Measurements from ENCODE around the gene ARHGEF1. TPM values are rescaled to one million over a fixed set of nuclear protein-coding genes. Genes with fewer than 3 reads are reported as not detected.

Gene ARHGEF1, protein sequence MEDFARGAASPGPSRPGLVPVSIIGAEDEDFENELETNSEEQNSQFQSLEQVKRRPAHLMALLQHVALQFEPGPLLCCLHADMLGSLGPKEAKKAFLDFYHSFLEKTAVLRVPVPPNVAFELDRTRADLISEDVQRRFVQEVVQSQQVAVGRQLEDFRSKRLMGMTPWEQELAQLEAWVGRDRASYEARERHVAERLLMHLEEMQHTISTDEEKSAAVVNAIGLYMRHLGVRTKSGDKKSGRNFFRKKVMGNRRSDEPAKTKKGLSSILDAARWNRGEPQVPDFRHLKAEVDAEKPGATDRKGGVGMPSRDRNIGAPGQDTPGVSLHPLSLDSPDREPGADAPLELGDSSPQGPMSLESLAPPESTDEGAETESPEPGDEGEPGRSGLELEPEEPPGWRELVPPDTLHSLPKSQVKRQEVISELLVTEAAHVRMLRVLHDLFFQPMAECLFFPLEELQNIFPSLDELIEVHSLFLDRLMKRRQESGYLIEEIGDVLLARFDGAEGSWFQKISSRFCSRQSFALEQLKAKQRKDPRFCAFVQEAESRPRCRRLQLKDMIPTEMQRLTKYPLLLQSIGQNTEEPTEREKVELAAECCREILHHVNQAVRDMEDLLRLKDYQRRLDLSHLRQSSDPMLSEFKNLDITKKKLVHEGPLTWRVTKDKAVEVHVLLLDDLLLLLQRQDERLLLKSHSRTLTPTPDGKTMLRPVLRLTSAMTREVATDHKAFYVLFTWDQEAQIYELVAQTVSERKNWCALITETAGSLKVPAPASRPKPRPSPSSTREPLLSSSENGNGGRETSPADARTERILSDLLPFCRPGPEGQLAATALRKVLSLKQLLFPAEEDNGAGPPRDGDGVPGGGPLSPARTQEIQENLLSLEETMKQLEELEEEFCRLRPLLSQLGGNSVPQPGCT
- 20.1 TPM for total RNA-seq
- polyA plus RNA-seq: 59.2 TPM

DNA sequence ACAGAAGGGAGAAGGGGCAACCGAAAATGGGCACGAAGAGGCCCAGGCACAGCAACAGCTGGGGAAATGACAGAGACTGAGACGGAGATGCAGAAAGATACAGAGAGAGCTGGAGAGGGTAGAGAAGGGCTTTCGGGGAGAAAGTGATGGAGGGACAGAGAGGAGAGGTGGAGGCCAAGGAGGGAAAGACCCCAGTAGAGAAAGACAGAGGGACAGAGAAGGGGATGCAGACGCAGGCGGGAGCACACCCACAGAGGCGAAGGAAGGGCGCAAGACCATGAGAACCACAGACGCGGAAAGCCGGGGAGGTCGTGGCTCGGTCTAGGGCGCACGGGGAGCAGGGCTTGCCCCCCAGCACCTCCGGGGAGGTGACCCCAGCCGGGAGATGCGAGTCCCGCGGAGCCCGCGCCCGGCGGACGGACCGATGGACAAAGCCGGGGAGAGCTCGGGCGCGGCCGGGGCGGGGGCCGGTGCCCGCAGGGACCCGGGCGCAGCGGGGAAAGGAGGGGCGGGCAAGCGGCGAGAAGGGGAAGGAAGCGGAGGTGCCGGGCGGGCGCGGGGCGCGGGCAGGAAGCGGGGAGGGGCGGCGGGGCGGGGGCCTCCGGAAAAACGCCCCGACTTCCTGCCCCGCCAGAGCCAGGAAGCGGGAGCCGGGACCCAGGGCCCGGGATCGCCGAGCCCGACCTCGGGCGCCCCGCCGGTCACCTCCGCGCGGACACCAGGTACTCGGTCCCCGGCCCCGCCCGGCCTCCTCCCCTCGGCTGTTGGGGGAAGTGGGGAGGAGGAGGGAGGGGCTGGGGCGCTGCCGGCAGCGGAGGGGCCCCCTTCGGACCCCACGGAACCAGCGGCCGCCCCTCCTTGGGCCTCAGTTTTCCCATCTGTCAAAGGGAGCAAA is at the start of gene ARHGEF1:
Gene ARHGEF1, plus strand, starts transcription at position 617 of the 895 bp plus-strand sequence. CDS start 4,899 bp downstream, outside the sequence.
- peak within 1 kb of the TSS; percentile 73 for H3K27ac ChIP-seq (ENCODE audit: low read depth)
- WGBS: 2% methylated on average over 79 of the region's 80 CpGs
- no peak for DNase-seq (ENCODE audit: extremely low spot score)
- H3K4me3 ChIP-seq (ENCODE audit: low read depth, low read length): peak within 1 kb of the TSS; percentile 91
- H3K4me1 ChIP-seq (ENCODE audit: insufficient read depth): peaks cover 4% of the 10 kb centered on the region
- H3K36me3 ChIP-seq (ENCODE audit: insufficient read depth): no peaks in the 10 kb centered on the region

DNA sequence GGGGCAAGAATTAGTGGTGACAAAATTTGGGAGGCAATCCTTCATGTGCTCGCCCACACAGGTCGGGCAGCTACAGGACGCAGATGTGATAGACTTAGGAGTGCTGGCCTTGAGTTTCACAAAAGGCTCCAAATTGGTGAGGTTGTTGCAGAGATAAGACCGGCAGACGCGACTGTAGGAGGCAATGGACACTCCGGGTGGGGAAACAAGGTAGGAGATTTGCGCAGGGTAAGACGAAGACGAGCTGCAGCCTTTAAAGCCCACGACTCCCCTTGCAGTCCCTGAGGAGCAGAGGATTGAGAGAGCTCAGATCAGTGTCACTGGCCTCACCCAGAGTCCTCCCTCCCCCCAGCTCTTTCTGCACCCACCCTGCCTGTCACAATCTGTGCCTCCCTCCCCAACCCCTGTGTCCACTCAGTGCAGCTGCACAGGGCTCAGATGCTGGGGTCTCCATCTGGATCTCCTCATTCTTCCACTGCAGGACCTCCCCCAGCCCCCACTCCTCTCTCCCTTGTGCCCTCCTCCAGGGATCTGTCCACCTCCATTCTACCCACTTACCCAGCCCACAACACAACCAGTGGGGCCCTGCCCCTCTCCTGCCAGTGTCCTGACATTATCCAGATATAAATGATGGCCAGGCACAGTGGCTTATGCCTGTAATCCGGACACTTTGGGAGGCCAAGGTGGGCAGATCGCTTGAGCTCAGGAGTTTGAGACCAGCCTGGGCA is 44.8 kb upstream of the ARHGEF1 start:
- Histone ChIP-seq H3K4me1 (ENCODE audit: insufficient read depth) (no peaks in the 10 kb centered on the region), H3K4me3 (ENCODE audit: low read depth, low read length) (no peak overlapping the region), H3K27ac (ENCODE audit: low read depth) (no peak overlapping the region), H3K36me3 (ENCODE audit: insufficient read depth) (no peaks in the 10 kb centered on the region)
- no peak for DNase-seq (ENCODE audit: extremely low spot score)
- WGBS: 51% methylated on average over 13 of the region's 13 CpGs

DNA sequence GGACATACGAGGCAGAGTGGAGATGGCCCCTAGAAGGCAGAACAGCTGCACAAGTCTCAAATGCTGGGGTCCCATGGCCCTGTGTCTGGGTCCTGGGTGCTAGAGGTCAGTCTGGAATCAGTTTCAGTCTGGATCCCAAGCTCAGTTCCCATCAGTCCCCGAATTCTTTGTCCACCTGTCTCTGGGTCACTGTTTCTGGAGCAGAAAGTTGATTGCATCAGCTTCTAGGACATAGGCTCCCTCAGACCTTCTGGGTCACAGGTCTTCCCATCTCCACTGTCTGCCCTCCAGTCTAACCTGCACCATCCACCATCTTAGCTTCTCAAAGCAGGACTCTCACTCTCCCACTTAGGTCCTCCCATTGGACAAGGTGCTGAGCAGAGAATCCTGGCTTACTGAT is 43.8 kb upstream of the ARHGEF1 start:
- Histone ChIP-seq H3K4me3 (ENCODE audit: low read depth, low read length) (no peak overlapping the region), H3K27ac (ENCODE audit: low read depth) (no peak overlapping the region), H3K4me1 (ENCODE audit: insufficient read depth) (no peaks in the 10 kb centered on the region), H3K36me3 (ENCODE audit: insufficient read depth) (no peaks in the 10 kb centered on the region)
- no peak for DNase-seq (ENCODE audit: extremely low spot score)
- 43% methylated on average over 2 of the region's 2 CpGs for WGBS

DNA sequence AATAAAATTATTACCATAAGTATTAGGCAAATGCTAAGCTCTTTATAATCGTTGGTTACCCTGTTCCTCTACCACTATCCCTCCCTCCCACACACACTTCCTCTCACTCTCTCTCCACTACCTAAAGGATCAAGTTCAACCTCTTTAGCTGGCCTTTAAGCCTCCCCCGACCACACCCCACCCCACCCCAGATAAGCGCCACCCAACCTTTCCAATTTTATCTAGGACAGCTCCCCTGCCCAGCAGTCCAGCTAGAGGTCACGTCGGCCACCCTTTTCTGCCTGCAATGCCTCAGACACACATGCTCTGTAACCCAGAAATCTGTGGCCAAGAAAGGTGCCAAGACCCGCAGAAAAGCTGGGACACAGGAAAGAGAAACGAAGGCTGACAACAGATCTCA is 39.6 kb upstream of the ARHGEF1 start:
- no peak overlapping the region for H3K4me3 ChIP-seq (ENCODE audit: low read depth, low read length)
- H3K36me3 ChIP-seq (ENCODE audit: insufficient read depth): no peaks in the 10 kb centered on the region
- H3K27ac ChIP-seq (ENCODE audit: low read depth): no peak overlapping the region
- 69% methylated on average over 7 of the region's 7 CpGs for WGBS
- no peaks in the 10 kb centered on the region for H3K4me1 ChIP-seq (ENCODE audit: insufficient read depth)
- no peak for DNase-seq (ENCODE audit: extremely low spot score)

DNA sequence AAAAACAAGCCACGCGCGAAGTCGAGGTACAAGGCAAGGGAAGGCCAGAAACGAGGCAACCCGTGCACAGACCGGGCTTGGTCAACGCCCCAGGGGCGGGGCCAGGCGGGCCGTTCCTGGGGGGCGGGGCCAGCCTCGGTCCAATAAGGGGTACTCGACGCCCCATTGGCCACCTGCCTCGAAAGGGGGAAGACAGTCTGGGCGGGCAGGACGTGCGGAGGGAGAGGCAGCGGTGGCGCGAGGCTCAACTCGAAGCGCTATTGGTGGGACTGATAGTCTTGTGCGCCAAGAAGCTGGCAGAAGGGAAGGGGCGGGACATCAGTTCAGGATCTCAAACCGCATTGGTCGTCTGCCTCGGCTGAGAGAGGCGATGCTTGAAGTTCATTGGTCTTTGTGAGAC is 38.4 kb upstream of the ARHGEF1 start, which contains the start of gene LYPD4:
Gene LYPD4, minus strand, starts transcription at position 83 of the 400 bp plus-strand sequence. CDS start 5,398 bp downstream, outside the sequence.
- Histone ChIP-seq H3K4me1 (ENCODE audit: insufficient read depth) (no peaks in the 10 kb centered on the region), H3K4me3 (ENCODE audit: low read depth, low read length) (no peak within 1 kb of the TSS), H3K36me3 (ENCODE audit: insufficient read depth) (no peaks in the 10 kb centered on the region), H3K27ac (ENCODE audit: low read depth) (no peak within 1 kb of the TSS)
- no peak for DNase-seq (ENCODE audit: extremely low spot score)
- WGBS: 80% methylated on average over 30 of the region's 30 CpGs

DNA sequence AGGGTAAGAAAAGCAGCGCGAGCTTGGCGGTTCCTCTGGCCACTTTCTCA is 38.2 kb upstream of the ARHGEF1 start, which contains the start of gene DMRTC2:
Gene DMRTC2, plus strand, starts transcription at position 42 of the 50 bp plus-strand sequence. CDS start 2,387 bp downstream, outside the sequence.
- Histone ChIP-seq H3K27ac (ENCODE audit: low read depth) (no peak within 1 kb of the TSS), H3K36me3 (ENCODE audit: insufficient read depth) (no peaks in the 10 kb centered on the region), H3K4me3 (ENCODE audit: low read depth, low read length) (no peak within 1 kb of the TSS), H3K4me1 (ENCODE audit: insufficient read depth) (no peaks in the 10 kb centered on the region)
- WGBS: 97% methylated on average over 3 of the region's 3 CpGs
- DNase-seq (ENCODE audit: extremely low spot score): no peak

DNA sequence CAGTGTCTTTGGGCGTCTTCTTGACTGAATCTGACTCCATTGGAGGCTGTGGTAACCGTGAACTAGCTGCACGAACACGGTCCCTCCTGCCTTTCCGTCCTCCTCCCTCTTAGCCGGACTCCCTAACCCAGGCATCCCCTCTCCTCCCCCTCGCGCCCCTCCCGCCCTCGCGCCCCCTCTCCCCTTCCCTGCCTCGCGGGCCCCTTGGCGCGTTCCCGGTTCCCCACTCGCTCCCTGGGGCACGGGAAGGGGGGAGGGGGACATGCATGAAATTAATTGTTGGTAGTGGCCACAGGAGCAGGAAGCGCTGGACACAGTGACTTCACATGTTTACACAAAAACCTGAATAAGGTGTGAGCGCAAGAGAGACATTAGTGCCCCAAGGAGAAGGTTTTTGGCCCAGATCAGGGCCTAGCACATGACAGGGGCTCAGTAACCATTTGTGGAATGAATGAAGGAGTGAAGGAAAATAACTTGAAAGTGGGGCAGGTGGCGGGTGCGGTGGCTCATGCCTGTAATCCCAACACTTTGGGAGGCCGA is 37.9 kb upstream of the ARHGEF1 start:
- DNase-seq (ENCODE audit: extremely low spot score): no peak
- no peaks in the 10 kb centered on the region for H3K36me3 ChIP-seq (ENCODE audit: insufficient read depth)
- WGBS: 88% methylated on average over 23 of the region's 23 CpGs
- H3K27ac ChIP-seq (ENCODE audit: low read depth): no peak overlapping the region
- no peak overlapping the region for H3K4me3 ChIP-seq (ENCODE audit: low read depth, low read length)
- no peaks in the 10 kb centered on the region for H3K4me1 ChIP-seq (ENCODE audit: insufficient read depth)

DNA sequence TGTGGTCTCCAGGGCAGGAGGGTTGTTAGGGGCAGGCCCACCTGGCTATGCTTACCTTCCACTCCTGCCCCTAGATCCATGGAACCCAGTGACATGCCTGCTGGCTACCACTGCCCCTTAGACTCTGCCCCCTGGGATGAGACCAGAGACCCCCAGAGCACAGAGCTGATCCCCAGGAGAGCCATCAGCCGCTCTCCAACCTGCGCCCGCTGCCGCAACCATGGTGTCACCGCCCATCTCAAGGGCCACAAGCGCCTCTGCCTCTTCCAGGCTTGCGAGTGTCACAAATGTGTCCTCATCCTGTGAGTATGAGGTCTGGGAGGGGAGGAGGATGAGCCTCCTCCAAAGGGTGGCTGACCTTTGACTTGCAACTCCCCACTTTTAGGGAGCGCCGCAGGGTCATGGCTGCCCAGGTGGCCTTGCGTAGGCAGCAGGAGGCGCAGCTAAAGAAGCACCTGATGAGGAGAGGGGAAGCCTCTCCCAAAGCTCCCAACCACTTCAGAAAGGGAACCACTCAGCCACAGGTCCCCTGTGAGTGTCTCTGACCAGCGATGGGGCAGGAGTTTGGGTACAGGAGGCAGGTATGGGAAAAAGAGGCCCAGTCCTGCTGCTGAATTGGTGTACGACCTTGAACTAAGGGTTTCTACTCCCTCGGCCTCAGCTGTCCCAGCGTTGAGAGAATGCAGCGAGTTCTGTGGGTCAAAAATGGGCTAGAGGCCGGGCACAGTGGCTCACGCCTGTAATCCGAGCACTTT is 35.5 kb upstream of the ARHGEF1 start:
- Histone ChIP-seq H3K27ac (ENCODE audit: low read depth) (no peak overlapping the region), H3K36me3 (ENCODE audit: insufficient read depth) (no peaks in the 10 kb centered on the region), H3K4me3 (ENCODE audit: low read depth, low read length) (no peak overlapping the region), H3K4me1 (ENCODE audit: insufficient read depth) (no peaks in the 10 kb centered on the region)
- no peak for DNase-seq (ENCODE audit: extremely low spot score)
- WGBS: 89% methylated on average over 19 of the region's 19 CpGs

DNA sequence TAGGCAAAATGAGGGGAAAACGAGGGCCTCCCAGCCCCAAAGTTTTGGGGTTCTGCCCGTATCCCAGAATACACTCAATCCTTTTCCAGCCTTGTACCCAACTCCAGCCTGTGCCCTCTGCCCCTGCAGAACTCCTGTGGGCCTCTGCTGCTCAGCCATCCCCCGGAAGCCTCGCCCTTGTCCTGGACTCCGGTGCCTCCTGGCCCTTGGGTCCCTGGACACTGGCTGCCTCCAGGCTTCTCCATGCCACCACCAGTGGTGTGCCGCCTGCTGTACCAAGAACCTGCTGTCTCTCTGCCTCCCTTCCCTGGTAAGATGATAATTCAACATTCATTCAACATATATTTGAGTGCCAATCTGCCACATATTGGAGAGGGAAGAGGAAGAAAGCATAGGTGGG is 34.3 kb upstream of the ARHGEF1 start:
- Histone ChIP-seq H3K4me1 (ENCODE audit: insufficient read depth) (no peaks in the 10 kb centered on the region), H3K4me3 (ENCODE audit: low read depth, low read length) (no peak overlapping the region), H3K27ac (ENCODE audit: low read depth) (no peak overlapping the region), H3K36me3 (ENCODE audit: insufficient read depth) (no peaks in the 10 kb centered on the region)
- DNase-seq (ENCODE audit: extremely low spot score): no peak
- WGBS: 80% methylated on average over 6 of the region's 6 CpGs

DNA sequence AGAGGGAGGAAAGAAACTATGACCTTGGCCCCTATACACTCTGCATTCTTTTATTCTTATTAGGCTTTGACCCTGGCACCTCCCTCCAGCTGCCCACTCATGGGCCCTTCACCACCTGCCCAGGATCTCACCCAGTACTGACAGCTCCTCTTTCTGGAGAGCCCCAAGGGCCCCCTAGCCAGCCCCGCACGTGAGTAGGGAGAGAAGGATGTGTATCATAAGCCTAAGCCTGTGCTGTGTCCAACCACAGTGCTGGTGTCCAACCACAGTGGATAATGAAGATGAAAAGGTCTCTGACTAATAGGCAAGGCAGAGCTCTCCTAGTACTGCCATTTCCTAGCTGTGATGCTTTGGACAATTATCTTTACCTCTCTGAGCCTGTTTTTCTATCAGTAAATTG is 33.9 kb upstream of the ARHGEF1 start:
- 66% methylated on average over 2 of the region's 2 CpGs for WGBS
- Histone ChIP-seq H3K27ac (ENCODE audit: low read depth) (no peak overlapping the region), H3K4me1 (ENCODE audit: insufficient read depth) (no peaks in the 10 kb centered on the region), H3K36me3 (ENCODE audit: insufficient read depth) (no peaks in the 10 kb centered on the region), H3K4me3 (ENCODE audit: low read depth, low read length) (no peak overlapping the region)
- no peak for DNase-seq (ENCODE audit: extremely low spot score)

DNA sequence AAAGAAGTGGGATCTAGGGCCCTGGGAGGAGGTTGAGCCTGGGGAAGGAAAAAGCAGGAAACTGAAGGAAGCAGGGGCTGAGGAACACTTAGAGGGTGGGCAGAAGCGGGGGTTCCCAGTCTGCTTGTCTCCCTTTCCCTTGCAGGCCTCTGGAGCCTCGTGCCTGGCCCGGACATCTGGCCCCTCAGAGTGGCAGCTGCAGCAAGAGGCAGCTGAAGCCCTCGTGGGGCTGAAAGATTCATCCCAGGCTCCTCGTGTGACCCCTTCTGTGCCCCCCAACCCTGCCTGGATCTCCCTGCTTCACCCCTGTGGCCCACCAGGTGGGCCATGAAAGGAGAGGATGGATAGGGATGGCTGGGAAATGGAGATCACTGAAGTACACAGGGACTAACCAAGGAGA is 32.6 kb upstream of the ARHGEF1 start:
- Histone ChIP-seq H3K4me3 (ENCODE audit: low read depth, low read length) (no peak overlapping the region), H3K36me3 (ENCODE audit: insufficient read depth) (no peaks in the 10 kb centered on the region), H3K4me1 (ENCODE audit: insufficient read depth) (no peaks in the 10 kb centered on the region), H3K27ac (ENCODE audit: low read depth) (no peak overlapping the region)
- DNase-seq (ENCODE audit: extremely low spot score): no peak
- WGBS: 48% methylated on average over 5 of the region's 5 CpGs

DNA sequence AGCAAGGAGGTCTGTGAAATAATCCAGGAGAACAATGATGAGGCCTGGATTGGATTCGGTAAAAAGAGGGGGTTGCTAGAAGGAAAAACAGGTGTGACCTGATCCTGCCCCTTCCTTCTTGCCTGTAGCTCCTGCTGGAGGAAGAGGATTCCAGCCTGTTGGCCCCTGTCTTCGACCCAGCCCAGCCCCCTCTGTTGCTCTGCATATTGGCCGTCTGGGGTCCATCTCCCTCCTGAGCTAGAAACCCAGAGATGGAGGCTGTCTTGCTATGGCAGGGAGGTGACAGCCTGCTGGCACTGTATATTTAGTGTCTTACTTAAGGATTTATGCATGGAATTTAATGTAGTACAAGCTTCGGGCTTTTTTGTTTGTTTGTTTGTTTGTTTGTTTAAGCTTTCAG is 31.5 kb upstream of the ARHGEF1 start:
- 27% methylated on average over 4 of the region's 4 CpGs for WGBS
- Histone ChIP-seq H3K27ac (ENCODE audit: low read depth) (no peak overlapping the region), H3K4me1 (ENCODE audit: insufficient read depth) (no peaks in the 10 kb centered on the region), H3K4me3 (ENCODE audit: low read depth, low read length) (no peak overlapping the region), H3K36me3 (ENCODE audit: insufficient read depth) (no peaks in the 10 kb centered on the region)
- no peak for DNase-seq (ENCODE audit: extremely low spot score)

All from urinary bladder (tissue), 4 donors.